ENCODE data around the gene SLC22A8.

- TF ChIP-seq EZH2 (IDR thresholded peaks at IDR 0.05; ENCODE audit: low read depth), result no peak
- TF ChIP-seq CTCF (conservative IDR thresholded peaks at IDR 0.05), result no peak
Observed at GRCh38 chr11:62984451-62984991, 31.1 kb downstream of the SLC22A8 start, which contains the start of gene SLC22A6.

Data from PC-9 (cell line).